ENCODE results near the gene DSCAM.

The DSCAM gene

GRCh38 chr21:40853956-40854688 is 7.2 kb upstream of the DSCAM start:
- no peaks in the 10 kb centered on the region for H3K4me1 ChIP-seq (ENCODE audit: insufficient read depth, low read length)
- no peaks in the 10 kb centered on the region for H3K9me3 ChIP-seq (ENCODE audit: insufficient read depth, low read depth, low read length)
- no peak overlapping the region for H3K27ac ChIP-seq (ENCODE audit: low read depth, low read length)
- no peaks in the 10 kb centered on the region for H3K36me3 ChIP-seq (ENCODE audit: insufficient read depth, low read length)
- no peak overlapping the region for H3K4me3 ChIP-seq (ENCODE audit: low read length)
- peaks cover 4% of the 10 kb centered on the region; the same call in 1 of the 2 replicates for H3K27me3 ChIP-seq (ENCODE audit: insufficient read depth, low read length)
- 85% methylated on average over 24 of the region's 24 CpGs for WGBS
- no peak overlapping the region for H3K9ac ChIP-seq (ENCODE audit: low read depth, low read length)

GRCh38 chr21:40852563-40852962 is 5.6 kb upstream of the DSCAM start:
- Histone ChIP-seq H3K4me3 (ENCODE audit: low read length) (no peak overlapping the region), H3K9me3 (ENCODE audit: insufficient read depth, low read depth, low read length) (no peaks in the 10 kb centered on the region), H3K9ac (ENCODE audit: low read depth, low read length) (no peak overlapping the region), H3K4me1 (ENCODE audit: insufficient read depth, low read length) (0 out of 2 replicates have a peak, but pooled peaks cover 1% of the 10 kb centered on the region), H3K36me3 (ENCODE audit: insufficient read depth, low read length) (no peaks in the 10 kb centered on the region), H3K27ac (ENCODE audit: low read depth, low read length) (no peak overlapping the region), H3K27me3 (ENCODE audit: insufficient read depth, low read length) (peaks cover 19% of the 10 kb centered on the region)
- WGBS: 89% methylated on average over 4 of the region's 5 CpGs

- Histone ChIP-seq H3K27me3 (ENCODE audit: insufficient read depth, low read length) (peaks cover 28% of the 10 kb centered on the region), H3K36me3 (ENCODE audit: insufficient read depth, low read length) (no peaks in the 10 kb centered on the region), H3K27ac (ENCODE audit: low read depth, low read length) (no peak overlapping the region), H3K4me3 (ENCODE audit: low read length) (no peak overlapping the region), H3K9me3 (ENCODE audit: insufficient read depth, low read depth, low read length) (no peaks in the 10 kb centered on the region), H3K9ac (ENCODE audit: low read depth, low read length) (no peak overlapping the region), H3K4me1 (ENCODE audit: insufficient read depth, low read length) (0 out of 2 replicates have a peak, but pooled peaks cover 5% of the 10 kb centered on the region)
- 92% methylated on average over 2 of the region's 2 CpGs for WGBS
Observed at GRCh38 chr21:40851749-40852148, 4.8 kb upstream of the DSCAM start.

- Histone ChIP-seq H3K36me3 (ENCODE audit: insufficient read depth, low read length) (no peaks in the 10 kb centered on the region), H3K4me3 (ENCODE audit: low read length) (no peak overlapping the region), H3K9me3 (ENCODE audit: insufficient read depth, low read depth, low read length) (no peaks in the 10 kb centered on the region), H3K9ac (ENCODE audit: low read depth, low read length) (no peak overlapping the region), H3K27me3 (ENCODE audit: insufficient read depth, low read length) (peaks cover 42% of the 10 kb centered on the region), H3K27ac (ENCODE audit: low read depth, low read length) (no peak overlapping the region), H3K4me1 (ENCODE audit: insufficient read depth, low read length) (0 out of 2 replicates have a peak, but pooled peaks cover 5% of the 10 kb centered on the region)
- WGBS: 89% methylated on average over 1 of the region's 1 CpG
Observed at GRCh38 chr21:40850071-40850470, 3.1 kb upstream of the DSCAM start.

- Histone ChIP-seq H3K36me3 (ENCODE audit: insufficient read depth, low read length) (no peaks in the 10 kb centered on the region), H3K4me1 (ENCODE audit: insufficient read depth, low read length) (0 out of 2 replicates have a peak, but pooled peaks cover 5% of the 10 kb centered on the region), H3K9me3 (ENCODE audit: insufficient read depth, low read depth, low read length) (no peaks in the 10 kb centered on the region), H3K27me3 (ENCODE audit: insufficient read depth, low read length) (peaks cover 53% of the 10 kb centered on the region), H3K4me3 (ENCODE audit: low read length) (no peak overlapping the region), H3K27ac (ENCODE audit: low read depth, low read length) (no peak overlapping the region), H3K9ac (ENCODE audit: low read depth, low read length) (no peak overlapping the region)
- WGBS: 85% methylated on average over 6 of the region's 6 CpGs
Observed at GRCh38 chr21:40847951-40848350, 993 bp upstream of the DSCAM start.

- 59% methylated on average over 3 of the region's 5 CpGs for WGBS
- no peaks in the 10 kb centered on the region for H3K9me3 ChIP-seq (ENCODE audit: insufficient read depth, low read depth, low read length)
- no peak overlapping the region for H3K4me3 ChIP-seq (ENCODE audit: low read length)
- H3K36me3 ChIP-seq (ENCODE audit: insufficient read depth, low read length): no peaks in the 10 kb centered on the region
- H3K27ac ChIP-seq (ENCODE audit: low read depth, low read length): no peak overlapping the region
- peaks cover 68% of the 10 kb centered on the region for H3K27me3 ChIP-seq (ENCODE audit: insufficient read depth, low read length)
- H3K4me1 ChIP-seq (ENCODE audit: insufficient read depth, low read length): 0 out of 2 replicates have a peak, but pooled peaks cover 5% of the 10 kb centered on the region
- no peak overlapping the region for H3K9ac ChIP-seq (ENCODE audit: low read depth, low read length)
Observed at GRCh38 chr21:40846103-40846502, 855 bp downstream of the DSCAM start.

- no peak overlapping the region for H3K9ac ChIP-seq (ENCODE audit: low read depth, low read length)
- H3K9me3 ChIP-seq (ENCODE audit: insufficient read depth, low read depth, low read length): no peaks in the 10 kb centered on the region
- 86% methylated on average over 4 of the region's 5 CpGs for WGBS
Observed at GRCh38 chr21:40845441-40845995, 1.4 kb downstream of the DSCAM start.

GRCh38 chr21:40844935-40845334 is 2.0 kb downstream of the DSCAM start:
- peaks cover 76% of the 10 kb centered on the region for H3K27me3 ChIP-seq (ENCODE audit: insufficient read depth, low read length)
- H3K36me3 ChIP-seq (ENCODE audit: insufficient read depth, low read length): no peaks in the 10 kb centered on the region
- 93% methylated on average over 5 of the region's 5 CpGs for WGBS
- no peak overlapping the region for H3K4me3 ChIP-seq (ENCODE audit: low read length)
- H3K9me3 ChIP-seq (ENCODE audit: insufficient read depth, low read depth, low read length): no peaks in the 10 kb centered on the region
- 0 out of 2 replicates have a peak, but pooled peaks cover 5% of the 10 kb centered on the region for H3K4me1 ChIP-seq (ENCODE audit: insufficient read depth, low read length)
- no peak overlapping the region for H3K9ac ChIP-seq (ENCODE audit: low read depth, low read length)
- no peak overlapping the region for H3K27ac ChIP-seq (ENCODE audit: low read depth, low read length)

More at GRCh38 chr21:40845441-40845995, 1.4 kb downstream of the DSCAM start:
- no peak overlapping the region for H3K27ac ChIP-seq (ENCODE audit: low read depth, low read length)
- H3K27me3 ChIP-seq (ENCODE audit: insufficient read depth, low read length): peaks cover 73% of the 10 kb centered on the region
- H3K4me1 ChIP-seq (ENCODE audit: insufficient read depth, low read length): 0 out of 2 replicates have a peak, but pooled peaks cover 5% of the 10 kb centered on the region
- no peak overlapping the region for H3K4me3 ChIP-seq (ENCODE audit: low read length)
- H3K36me3 ChIP-seq (ENCODE audit: insufficient read depth, low read length): no peaks in the 10 kb centered on the region

- H3K4me1 ChIP-seq (ENCODE audit: insufficient read depth, low read length): 0 out of 2 replicates have a peak, but pooled peaks cover under 1% of the 10 kb centered on the region
- H3K9ac ChIP-seq (ENCODE audit: low read depth, low read length): no peak overlapping the region
- no peaks in the 10 kb centered on the region for H3K36me3 ChIP-seq (ENCODE audit: insufficient read depth, low read length)
- 48% methylated on average over 11 of the region's 11 CpGs for WGBS
- no peak overlapping the region for H3K27ac ChIP-seq (ENCODE audit: low read depth, low read length)
- no peaks in the 10 kb centered on the region for H3K9me3 ChIP-seq (ENCODE audit: insufficient read depth, low read depth, low read length)
- H3K27me3 ChIP-seq (ENCODE audit: insufficient read depth, low read length): peaks cover 62% of the 10 kb centered on the region
- peak overlapping the region; percentile 62 for H3K4me3 ChIP-seq (ENCODE audit: low read length)
Observed at GRCh38 chr21:40842197-40842552, 4.8 kb downstream of the DSCAM start.

GRCh38 chr21:40841524-40842196 is 5.3 kb downstream of the DSCAM start:
- H3K9ac ChIP-seq (ENCODE audit: low read depth, low read length): 0 out of 2 replicates have a peak overlapping the region, but pooled peaks have one; percentile 28
- no peaks in the 10 kb centered on the region for H3K4me1 ChIP-seq (ENCODE audit: insufficient read depth, low read length)
- no peaks in the 10 kb centered on the region for H3K9me3 ChIP-seq (ENCODE audit: insufficient read depth, low read depth, low read length)
- WGBS: 2% methylated on average over 39 of the region's 39 CpGs
- peaks cover 57% of the 10 kb centered on the region for H3K27me3 ChIP-seq (ENCODE audit: insufficient read depth, low read length)
- no peak overlapping the region for H3K27ac ChIP-seq (ENCODE audit: low read depth, low read length)
- H3K36me3 ChIP-seq (ENCODE audit: insufficient read depth, low read length): no peaks in the 10 kb centered on the region
- H3K4me3 ChIP-seq (ENCODE audit: low read length): peak overlapping the region; percentile 62

Data from HUES64 (cell line).